AG04450 (cell line): Measurements from ENCODE around the gene NOTCH1. TPM values are rescaled to one million over a fixed set of nuclear protein-coding genes. Genes with fewer than 3 reads are reported as not detected.

Experiments
- CTCF ChIA-PET: fragments of 300-600, 350-600 bp; formaldehyde crosslinking; extraction: SDS; loops from one replicate; lab custom pipeline; 2022; ENCODE audit warnings: antibody characterized with exemption, inconsistent platforms; lab: Charles Lee
- POLR2A ChIA-PET: fragments of 350-600 bp; formaldehyde crosslinking; extraction: SDS; loops from one replicate; lab custom pipeline; 2021; ENCODE audit warnings: antibody characterized with exemption, inconsistent platforms; lab: Yijun Ruan, JAX
- DNase-seq: peaks from one replicate; pipeline ENCODE4 v3.0.0-alpha.2; 2011; ENCODE audit warnings: low read depth, low spot score
- H3K27ac ChIP-seq: one replicate; pipeline ENCODE4 v1.5.1; 2012; ENCODE audit warnings: low read depth, low read length, control low read depth
- H3K27me3 ChIP-seq: one replicate; pipeline ENCODE4 v1.6.0; 2012; ENCODE audit warnings: low read length; ENCODE audit not compliant: control insufficient read depth, insufficient read depth
- H3K4me3 ChIP-seq: 2 replicates; pipeline ENCODE4 v1.5.1; 2011; ENCODE audit warnings: mild to moderate bottlenecking, low read depth, low read length, control low read depth
- H3K9me3 ChIP-seq: 2 replicates; pipeline ENCODE4 v1.5.1; 2012; ENCODE audit warnings: low read length; ENCODE audit not compliant: control insufficient read depth, insufficient read depth
- CTCF ChIP-seq: IDR thresholded peaks from 2 replicates; pipeline ENCODE4 v1.5.1; 2011; ENCODE audit warnings: low read depth, low read length, control low read depth, inconsistent platforms
- polyA plus RNA-seq: library from polyadenylated mRNA; depleted of rRNA; stranded (reverse); fragments of >200 nt; gene quantifications from 2 replicates; pipeline ENCODE4 v1.2.3, GENCODE V29; 2011

NOTCH1 gene
- polyA plus RNA-seq, 1 experiment = 0.89 TPM

GRCh38 chr9:136529516-136530460 is 16.1 kb downstream of the NOTCH1 start:
- no peak for TF ChIP-seq CTCF
- ChIA-PET CTCF (interaction anchor here (0.7 kb wide), 1 partner anchor 8 kb away, joined by 4 read pairs; no protein-coding TSS in a partner anchor), POLR2A (no interaction called here)
- no peak for DNase-seq
- H3K27me3 ChIP-seq = no peaks in the 10 kb centered on the region
- no peak overlapping the region for H3K27ac ChIP-seq
- no peaks in the 10 kb centered on the region; the same call in 1 of the 2 replicates for H3K9me3 ChIP-seq
- no peak overlapping the region for H3K4me3 ChIP-seq

- POLR2A ChIA-PET = no interaction called here
- CTCF ChIA-PET = no interaction called here
- no peak for TF ChIP-seq CTCF
- H3K27me3 ChIP-seq = no peaks in the 10 kb centered on the region
- no peak overlapping the region for H3K27ac ChIP-seq
- no peak for DNase-seq
- no peak overlapping the region for H3K4me3 ChIP-seq
- no peaks in the 10 kb centered on the region; the same call in 1 of the 2 replicates for H3K9me3 ChIP-seq
These were observed 17.0 kb downstream of the NOTCH1 start for GRCh38 chr9:136528716-136529341.

DNA sequence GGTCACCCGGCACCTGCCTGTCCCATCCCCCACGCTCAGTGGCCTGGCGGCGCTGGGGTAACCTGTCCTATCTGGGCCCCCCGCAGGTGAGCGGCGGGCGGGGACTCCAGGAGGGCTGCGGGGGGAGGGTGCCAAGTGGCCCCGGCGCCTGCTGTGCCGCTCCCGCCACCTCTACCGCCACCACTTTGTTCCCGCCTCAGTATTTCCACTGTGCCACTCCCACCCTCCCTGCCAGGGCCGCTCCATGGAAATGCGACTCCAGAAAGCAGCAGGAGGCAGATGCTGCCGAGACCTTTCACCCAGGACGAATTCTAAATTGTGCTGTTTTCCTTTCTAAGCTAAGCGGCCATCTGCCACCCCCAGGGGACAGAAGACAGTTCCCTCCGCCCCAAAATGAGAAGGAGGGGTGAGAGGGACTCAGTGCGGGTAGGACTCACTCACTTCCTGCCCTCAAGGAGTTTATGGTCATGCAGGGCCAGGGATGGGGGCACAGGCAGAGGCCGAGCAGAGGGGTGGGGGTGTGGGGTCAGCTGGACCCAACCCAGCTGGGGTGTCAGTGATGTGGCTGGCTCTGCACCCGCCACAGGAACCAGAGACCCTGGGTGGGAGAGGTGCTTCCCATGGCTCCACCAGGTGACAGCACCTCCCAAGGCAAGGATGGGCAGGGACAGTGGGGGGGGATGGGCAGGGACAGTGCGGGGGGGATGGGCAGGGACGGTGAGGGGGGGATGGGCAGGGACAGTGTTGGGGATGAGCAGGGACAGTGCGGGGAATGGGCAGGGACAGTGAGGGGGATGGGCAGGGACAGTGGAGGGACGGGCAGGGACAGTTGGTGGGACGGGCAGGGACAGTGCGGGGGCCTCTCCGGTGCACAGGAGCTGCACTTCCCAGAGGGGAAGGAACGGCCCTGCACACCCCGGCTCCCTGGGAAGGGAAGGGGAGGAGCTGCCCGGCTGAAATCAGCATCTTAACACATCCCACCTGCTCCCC is 17.8 kb downstream of the NOTCH1 start:
- H3K27ac ChIP-seq = no peak overlapping the region
- ChIA-PET CTCF (no interaction called here), POLR2A (no interaction called here)

DNA sequence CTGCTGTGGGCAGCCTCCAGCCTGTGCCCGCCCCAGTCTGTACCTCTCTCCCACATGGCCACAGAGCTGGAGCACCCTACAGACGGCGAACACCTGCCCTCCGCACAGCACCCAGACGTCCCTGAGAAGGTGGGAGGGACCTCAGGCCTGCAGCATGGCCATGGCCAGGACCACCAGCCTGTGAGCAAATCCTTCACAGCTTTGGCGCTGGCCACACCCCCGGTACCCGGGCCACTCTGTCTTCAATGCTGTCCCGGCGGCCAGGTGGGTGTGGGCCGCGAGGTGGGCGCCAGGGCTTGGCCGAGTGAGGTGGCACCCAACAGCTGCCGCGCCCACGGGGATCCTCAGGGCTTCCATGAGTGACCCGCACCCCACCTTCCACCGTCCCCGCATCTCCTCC is 18.7 kb downstream of the NOTCH1 start:
- CTCF ChIA-PET = no interaction called here

More for the DNA sequence above, 17.8 kb downstream of the NOTCH1 start:
- Histone ChIP-seq H3K4me3 (no peak overlapping the region), H3K27me3 (no peaks in the 10 kb centered on the region), H3K9me3 (no peaks in the 10 kb centered on the region; the same call in 1 of the 2 replicates)
- DNase-seq = no peak
- no peak for TF ChIP-seq CTCF

More for the DNA sequence above, 18.7 kb downstream of the NOTCH1 start:
- H3K27me3 ChIP-seq = no peaks in the 10 kb centered on the region
- no peak for DNase-seq
- POLR2A ChIA-PET = interaction anchor here (0.5 kb wide), 1 partner anchor 155 kb away, joined by 5 read pairs; no protein-coding TSS in a partner anchor
- TF ChIP-seq CTCF = no peak
- H3K4me3 ChIP-seq = no peak overlapping the region
- no peaks in the 10 kb centered on the region; the same call in 1 of the 2 replicates for H3K9me3 ChIP-seq
- H3K27ac ChIP-seq = no peak overlapping the region
